OCI-LY3 (cell line): Measurements from ENCODE around the gene MAPK7.

Source experiments
- EZH2phosphoT487 ChIP-seq: fragments of 200-600 bp; shearing (Covaris generic); IDR thresholded peaks from 2 replicates; pipeline ENCODE4 v1.6.1; 2018; ENCODE audit warnings: antibody characterized with exemption, mixed run types, low read depth
- TF ChIP-seq, protein P1 (sequence below): fragments of 200-600, 300-600 bp; sonication (generic); IDR thresholded peaks from 2 replicates; pipeline ENCODE4 v1.5.1; 2014; ENCODE audit warnings: antibody characterized with exemption, low read length, low read depth

DNA sequence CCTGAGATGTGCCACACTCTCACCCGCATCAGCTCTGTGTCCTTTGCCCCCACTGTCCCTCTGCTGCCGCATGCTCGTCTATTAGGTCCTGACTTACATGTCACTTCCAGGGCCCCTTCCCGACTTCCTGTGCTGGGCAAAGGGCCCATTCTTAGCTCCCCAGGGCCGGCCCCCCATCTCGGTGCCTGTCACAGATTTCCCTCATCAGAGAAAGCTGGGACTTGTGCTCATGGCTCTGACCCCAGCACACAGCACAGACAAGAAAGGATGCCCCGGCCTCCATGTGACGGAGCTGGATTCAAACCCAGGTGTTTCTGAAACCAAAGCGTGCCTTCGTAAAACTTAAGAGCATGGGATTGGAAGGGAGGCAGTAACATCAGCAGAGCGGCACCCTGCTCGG lies 5.9 kb upstream of the MAPK7 start:
- TF ChIP-seq, protein P1, sequence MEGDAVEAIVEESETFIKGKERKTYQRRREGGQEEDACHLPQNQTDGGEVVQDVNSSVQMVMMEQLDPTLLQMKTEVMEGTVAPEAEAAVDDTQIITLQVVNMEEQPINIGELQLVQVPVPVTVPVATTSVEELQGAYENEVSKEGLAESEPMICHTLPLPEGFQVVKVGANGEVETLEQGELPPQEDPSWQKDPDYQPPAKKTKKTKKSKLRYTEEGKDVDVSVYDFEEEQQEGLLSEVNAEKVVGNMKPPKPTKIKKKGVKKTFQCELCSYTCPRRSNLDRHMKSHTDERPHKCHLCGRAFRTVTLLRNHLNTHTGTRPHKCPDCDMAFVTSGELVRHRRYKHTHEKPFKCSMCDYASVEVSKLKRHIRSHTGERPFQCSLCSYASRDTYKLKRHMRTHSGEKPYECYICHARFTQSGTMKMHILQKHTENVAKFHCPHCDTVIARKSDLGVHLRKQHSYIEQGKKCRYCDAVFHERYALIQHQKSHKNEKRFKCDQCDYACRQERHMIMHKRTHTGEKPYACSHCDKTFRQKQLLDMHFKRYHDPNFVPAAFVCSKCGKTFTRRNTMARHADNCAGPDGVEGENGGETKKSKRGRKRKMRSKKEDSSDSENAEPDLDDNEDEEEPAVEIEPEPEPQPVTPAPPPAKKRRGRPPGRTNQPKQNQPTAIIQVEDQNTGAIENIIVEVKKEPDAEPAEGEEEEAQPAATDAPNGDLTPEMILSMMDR = no peak
- TF ChIP-seq EZH2phosphoT487 = no peak
